ENCODE measurements around the gene CCBE1.

GRCh38 chr18:59649591-59649990, 47.6 kb downstream of the CCBE1 start:
- TF ChIP-seq, protein P1, sequence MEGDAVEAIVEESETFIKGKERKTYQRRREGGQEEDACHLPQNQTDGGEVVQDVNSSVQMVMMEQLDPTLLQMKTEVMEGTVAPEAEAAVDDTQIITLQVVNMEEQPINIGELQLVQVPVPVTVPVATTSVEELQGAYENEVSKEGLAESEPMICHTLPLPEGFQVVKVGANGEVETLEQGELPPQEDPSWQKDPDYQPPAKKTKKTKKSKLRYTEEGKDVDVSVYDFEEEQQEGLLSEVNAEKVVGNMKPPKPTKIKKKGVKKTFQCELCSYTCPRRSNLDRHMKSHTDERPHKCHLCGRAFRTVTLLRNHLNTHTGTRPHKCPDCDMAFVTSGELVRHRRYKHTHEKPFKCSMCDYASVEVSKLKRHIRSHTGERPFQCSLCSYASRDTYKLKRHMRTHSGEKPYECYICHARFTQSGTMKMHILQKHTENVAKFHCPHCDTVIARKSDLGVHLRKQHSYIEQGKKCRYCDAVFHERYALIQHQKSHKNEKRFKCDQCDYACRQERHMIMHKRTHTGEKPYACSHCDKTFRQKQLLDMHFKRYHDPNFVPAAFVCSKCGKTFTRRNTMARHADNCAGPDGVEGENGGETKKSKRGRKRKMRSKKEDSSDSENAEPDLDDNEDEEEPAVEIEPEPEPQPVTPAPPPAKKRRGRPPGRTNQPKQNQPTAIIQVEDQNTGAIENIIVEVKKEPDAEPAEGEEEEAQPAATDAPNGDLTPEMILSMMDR (IDR thresholded peaks at IDR 0.05): no peak
- TF ChIP-seq POLR2A (IDR thresholded peaks at IDR 0.05): no peak

Data from uterus (tissue), 2 donors.